Measurements from ENCODE around the gene ABTB2. TPM values are rescaled to one million over a fixed set of nuclear protein-coding genes. Genes with fewer than 3 reads are reported as not detected.

ABTB2 gene
- total RNA-seq, 1 donor from 2014 or later: 6.1 TPM

GRCh38 chr11:34126959-34127848 lies 230.6 kb downstream of the ABTB2 start:
- DNase-seq (ENCODE audit: low spot score): peak; percentile 69

- no peak for DNase-seq (ENCODE audit: low spot score)
Observed at GRCh38 chr11:34124885-34125668, 232.7 kb downstream of the ABTB2 start.

- DNase-seq (ENCODE audit: low spot score): no peak
Observed at GRCh38 chr11:34120651-34121050, 237.2 kb downstream of the ABTB2 start.

DNA sequence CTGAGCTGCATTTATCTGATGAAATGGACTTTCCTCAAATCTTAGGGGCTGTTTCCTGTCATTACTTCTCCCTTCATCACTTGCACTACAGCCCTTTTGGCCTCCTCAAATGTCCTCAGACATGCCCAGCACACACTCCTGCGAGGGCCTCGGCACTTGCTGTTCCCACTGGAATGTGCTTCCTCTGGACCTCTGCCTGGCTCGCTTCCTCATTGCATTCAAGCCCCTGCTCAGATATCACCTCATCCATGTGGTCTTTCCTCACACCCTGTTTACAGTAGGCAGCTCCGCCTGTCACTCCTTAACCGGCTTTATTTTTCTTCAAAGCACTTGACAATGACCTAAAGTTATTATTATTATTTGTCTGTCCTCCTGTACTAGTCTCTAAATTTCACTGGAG lies 243.3 kb downstream of the ABTB2 start:
- DNase-seq (ENCODE audit: low spot score): no peak

DNA sequence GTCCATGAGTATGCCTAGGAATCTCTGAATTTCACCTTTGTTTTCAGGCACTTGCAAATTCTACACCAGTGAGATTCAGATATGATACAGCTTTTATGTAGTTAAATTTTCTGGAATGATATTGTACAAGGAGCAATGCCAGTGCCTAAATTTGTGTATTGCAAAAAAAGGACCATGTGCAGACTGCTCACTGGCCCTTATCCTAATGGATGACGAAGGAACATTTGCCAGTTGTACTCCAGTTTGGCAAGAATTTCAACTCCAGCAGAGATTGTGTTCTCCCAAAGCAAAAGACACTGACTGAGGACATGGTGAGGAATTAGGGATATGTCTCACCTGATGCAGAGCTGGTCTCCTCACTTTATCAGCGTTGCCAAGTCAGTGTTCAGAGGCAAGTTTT lies 243.8 kb downstream of the ABTB2 start:
- no peak for DNase-seq (ENCODE audit: low spot score)

DNA sequence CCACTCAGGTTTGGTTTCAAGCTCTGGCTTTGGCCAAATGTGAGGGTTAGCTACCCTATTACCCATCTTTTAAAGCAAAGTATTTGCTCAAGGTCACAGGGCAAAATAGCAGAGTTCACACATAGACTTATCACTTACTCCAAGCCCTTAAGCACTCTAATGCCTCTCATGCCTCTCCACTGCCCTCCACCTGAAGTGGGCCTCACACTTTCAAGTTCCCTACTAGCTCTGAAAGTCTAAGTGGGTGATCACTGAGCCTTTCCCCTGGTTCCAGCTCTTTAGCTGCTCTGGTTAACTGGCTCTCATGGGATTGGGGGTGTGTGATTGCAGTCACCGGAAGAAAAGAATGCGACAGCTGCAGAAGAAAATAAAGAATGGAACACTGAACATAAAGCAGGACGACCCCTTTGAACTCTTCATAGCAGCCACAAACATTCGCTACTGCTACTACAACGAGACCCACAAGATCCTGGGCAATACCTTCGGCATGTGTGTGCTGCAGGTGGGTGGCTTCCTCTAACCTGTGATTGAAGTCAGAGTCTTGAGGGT lies 246.0 kb downstream of the ABTB2 start:
- no peak for DNase-seq (ENCODE audit: low spot score)

DNA sequence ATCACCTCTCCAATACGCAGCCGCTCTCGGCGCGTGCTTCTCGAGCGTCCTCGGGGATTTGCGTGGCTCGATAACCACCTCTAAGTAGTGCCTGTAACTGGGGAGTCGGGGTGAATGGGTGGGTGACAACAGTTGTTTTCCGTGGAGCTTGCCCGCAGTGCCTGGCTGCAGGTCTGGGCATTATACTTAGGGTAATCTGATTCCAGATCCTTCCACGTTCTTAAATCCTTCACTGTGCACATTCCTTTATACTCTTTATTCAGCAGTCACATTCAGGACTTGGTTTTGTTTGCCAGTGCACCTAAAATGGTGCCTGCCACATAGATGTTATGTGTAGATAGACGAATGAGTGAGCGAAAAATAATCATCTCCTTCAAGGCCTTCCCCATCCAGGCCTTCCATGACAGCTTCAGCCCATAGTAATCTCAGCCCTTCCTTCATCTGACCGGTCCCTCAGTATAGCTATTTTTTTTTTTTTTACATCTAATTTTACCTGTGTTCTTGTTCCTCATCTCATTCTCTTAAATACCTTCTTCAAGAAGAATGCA lies 251.8 kb downstream of the ABTB2 start:
- no peak for DNase-seq (ENCODE audit: low spot score)

GRCh38 chr11:34105079-34105956 lies 252.5 kb downstream of the ABTB2 start, which contains the start of gene NAT10:
TSS of gene NAT10 (plus strand) at chr11:34105629. CDS start at chr11:34108226, 2,597 bp downstream.
- peak; percentile 97 for DNase-seq (ENCODE audit: low spot score)

GRCh38 chr11:34104680-34105078 lies 253.1 kb downstream of the ABTB2 start:
- DNase-seq (ENCODE audit: low spot score): no peak

Other genes with a start within 250 kb of the ABTB2 start
- gene CAT, start 80.9 kb upstream of the ABTB2 start, total RNA-seq: 292 TPM
- not detected for gene ELF5, start 155.8 kb upstream of the ABTB2 start, total RNA-seq

Data from mesenteric fat pad (tissue), 1 donor.